Measurements from ENCODE around the gene CEACAM20. TPM values are rescaled to one million over a fixed set of nuclear protein-coding genes. Genes with fewer than 3 reads are reported as not detected.

CEACAM20 gene
- total RNA-seq, 1 experiment from 2014 or later, result not detected

DNA sequence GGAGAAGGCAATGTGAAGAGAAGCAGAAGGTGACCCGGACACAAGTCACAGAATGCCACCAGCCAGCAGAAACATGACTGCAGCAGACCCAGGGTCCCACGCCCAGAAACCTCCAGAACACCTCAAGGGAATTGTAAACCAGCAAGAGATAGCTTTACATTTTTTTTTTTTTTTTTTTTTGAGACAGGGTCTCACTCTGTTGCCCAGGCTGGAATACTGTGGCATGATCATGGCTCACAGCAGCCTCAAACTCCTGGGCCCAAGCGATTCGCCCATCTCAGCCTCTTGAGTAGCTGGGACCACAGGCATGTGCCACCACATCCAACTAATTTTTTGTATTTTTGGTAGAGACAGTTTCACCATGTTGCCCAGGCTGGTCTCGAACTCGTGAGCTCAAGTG is 10.5 kb upstream of the CEACAM20 start:
- H3K27me3 Mint-ChIP-seq (ENCODE audit: low read depth), result peaks cover 70% of the 10 kb centered on the region
- peaks cover 68% of the 10 kb centered on the region for H3K9me3 Mint-ChIP-seq
- POLR2A ChIA-PET, result no interaction called here
- no peak overlapping the region for H3K4me3 Mint-ChIP-seq
- CTCF ChIA-PET, result interaction anchor here (1.8 kb wide), 1 partner anchor 31 kb away, joined by 8 read pairs; no protein-coding TSS in a partner anchor
- TF ChIP-seq ZNF423 (CRISPR knock-in tag; IDR thresholded peaks at IDR 0.05) (no peak), ZNF219 (CRISPR knock-in tag; IDR thresholded peaks at IDR 0.05; ENCODE audit: borderline replicate concordance) (no peak), FOXJ3 (CRISPR knock-in tag; IDR thresholded peaks at IDR 0.05; ENCODE audit: borderline replicate concordance) (no peak), TCF7 (CRISPR knock-in tag; IDR thresholded peaks at IDR 0.05; ENCODE audit: low read depth) (no peak), NR3C1 (CRISPR knock-in tag; conservative IDR thresholded peaks at IDR 0.05; ENCODE audit: low read depth) (no peak)
- TF ChIP-seq, protein P1, sequence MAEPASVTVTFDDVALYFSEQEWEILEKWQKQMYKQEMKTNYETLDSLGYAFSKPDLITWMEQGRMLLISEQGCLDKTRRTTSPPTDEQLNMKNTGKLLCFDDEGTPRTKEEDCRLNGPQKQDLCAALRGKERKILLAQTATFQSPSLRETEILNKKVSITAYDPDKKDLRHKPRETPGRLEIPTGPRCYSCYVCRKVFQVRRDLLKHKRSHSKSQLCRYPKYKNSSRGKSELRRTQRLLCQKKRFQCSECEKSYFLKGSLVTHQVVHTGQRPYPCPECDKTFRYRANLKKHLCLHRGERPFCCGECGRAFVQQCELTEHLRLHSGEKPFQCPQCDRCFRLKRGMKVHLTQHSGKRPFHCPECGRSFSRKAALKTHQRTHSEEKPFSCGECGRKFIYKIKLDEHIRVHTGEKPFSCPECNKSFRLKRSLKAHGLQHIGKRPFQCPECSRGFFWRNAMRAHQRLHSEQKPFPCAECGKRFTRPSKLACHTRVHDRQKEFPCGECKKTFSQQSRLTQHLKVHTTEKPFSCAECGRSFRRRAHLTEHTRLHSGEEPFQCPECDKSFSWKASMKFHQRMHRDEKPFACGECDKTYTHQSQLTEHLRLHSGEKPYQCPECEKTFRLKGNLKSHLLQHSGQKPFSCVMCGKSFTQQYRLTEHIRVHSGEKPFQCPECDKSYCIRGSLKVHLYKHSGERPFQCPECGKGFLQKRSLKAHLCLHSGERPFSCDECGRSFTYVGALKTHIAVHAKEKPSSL (CRISPR knock-in tag; conservative IDR thresholded peaks at IDR 0.05), result no peak
- TF ChIP-seq, protein P2, sequence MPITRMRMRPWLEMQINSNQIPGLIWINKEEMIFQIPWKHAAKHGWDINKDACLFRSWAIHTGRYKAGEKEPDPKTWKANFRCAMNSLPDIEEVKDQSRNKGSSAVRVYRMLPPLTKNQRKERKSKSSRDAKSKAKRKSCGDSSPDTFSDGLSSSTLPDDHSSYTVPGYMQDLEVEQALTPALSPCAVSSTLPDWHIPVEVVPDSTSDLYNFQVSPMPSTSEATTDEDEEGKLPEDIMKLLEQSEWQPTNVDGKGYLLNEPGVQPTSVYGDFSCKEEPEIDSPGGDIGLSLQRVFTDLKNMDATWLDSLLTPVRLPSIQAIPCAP (CRISPR knock-in tag; IDR thresholded peaks at IDR 0.05), result no peak
- TF ChIP-seq, protein P3, sequence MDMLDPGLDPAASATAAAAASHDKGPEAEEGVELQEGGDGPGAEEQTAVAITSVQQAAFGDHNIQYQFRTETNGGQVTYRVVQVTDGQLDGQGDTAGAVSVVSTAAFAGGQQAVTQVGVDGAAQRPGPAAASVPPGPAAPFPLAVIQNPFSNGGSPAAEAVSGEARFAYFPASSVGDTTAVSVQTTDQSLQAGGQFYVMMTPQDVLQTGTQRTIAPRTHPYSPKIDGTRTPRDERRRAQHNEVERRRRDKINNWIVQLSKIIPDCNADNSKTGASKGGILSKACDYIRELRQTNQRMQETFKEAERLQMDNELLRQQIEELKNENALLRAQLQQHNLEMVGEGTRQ (CRISPR knock-in tag; IDR thresholded peaks at IDR 0.05), result no peak
- TF ChIP-seq, protein P4, sequence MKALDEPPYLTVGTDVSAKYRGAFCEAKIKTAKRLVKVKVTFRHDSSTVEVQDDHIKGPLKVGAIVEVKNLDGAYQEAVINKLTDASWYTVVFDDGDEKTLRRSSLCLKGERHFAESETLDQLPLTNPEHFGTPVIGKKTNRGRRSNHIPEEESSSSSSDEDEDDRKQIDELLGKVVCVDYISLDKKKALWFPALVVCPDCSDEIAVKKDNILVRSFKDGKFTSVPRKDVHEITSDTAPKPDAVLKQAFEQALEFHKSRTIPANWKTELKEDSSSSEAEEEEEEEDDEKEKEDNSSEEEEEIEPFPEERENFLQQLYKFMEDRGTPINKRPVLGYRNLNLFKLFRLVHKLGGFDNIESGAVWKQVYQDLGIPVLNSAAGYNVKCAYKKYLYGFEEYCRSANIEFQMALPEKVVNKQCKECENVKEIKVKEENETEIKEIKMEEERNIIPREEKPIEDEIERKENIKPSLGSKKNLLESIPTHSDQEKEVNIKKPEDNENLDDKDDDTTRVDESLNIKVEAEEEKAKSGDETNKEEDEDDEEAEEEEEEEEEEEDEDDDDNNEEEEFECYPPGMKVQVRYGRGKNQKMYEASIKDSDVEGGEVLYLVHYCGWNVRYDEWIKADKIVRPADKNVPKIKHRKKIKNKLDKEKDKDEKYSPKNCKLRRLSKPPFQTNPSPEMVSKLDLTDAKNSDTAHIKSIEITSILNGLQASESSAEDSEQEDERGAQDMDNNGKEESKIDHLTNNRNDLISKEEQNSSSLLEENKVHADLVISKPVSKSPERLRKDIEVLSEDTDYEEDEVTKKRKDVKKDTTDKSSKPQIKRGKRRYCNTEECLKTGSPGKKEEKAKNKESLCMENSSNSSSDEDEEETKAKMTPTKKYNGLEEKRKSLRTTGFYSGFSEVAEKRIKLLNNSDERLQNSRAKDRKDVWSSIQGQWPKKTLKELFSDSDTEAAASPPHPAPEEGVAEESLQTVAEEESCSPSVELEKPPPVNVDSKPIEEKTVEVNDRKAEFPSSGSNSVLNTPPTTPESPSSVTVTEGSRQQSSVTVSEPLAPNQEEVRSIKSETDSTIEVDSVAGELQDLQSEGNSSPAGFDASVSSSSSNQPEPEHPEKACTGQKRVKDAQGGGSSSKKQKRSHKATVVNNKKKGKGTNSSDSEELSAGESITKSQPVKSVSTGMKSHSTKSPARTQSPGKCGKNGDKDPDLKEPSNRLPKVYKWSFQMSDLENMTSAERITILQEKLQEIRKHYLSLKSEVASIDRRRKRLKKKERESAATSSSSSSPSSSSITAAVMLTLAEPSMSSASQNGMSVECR (CRISPR knock-in tag; IDR thresholded peaks at IDR 0.05; ENCODE audit: borderline replicate concordance), result no peak
- peaks cover 3% of the 10 kb centered on the region; the same call in 1 of the 2 replicates for H3K36me3 Mint-ChIP-seq
- H3K4me1 Mint-ChIP-seq, result no peaks in the 10 kb centered on the region
- DNase-seq (ENCODE audit: low spot score) (no peak), ATAC-seq (no peak)
- no peak overlapping the region for H3K27ac Mint-ChIP-seq

DNA sequence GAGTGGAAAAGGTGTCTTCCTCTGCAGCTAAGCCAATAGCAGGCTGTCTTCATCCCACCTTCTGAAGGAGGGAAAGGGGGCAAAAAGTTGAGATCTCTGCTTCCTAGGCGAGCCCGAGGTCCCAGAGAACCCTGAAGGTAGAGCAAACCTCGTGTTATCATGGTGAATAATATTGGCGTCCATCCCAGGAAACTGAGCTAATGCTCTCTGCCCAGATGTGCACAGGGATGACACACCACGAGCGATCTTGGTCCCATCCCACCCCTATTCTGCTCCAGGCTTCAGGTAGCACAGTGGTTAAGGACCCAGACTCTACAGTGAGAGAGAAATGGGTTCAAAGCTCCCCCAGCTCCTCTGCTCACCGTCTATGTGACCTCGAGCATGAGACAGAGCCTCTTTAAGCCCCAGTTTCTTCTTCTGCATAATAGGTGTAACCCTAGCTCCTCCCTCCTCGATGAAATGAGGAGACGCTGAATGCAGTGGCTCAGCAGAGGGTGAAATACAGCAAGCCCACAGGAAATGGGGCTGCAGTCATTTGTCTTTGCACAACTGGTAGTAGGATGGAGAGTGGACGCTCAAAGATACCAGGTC is 9.9 kb upstream of the CEACAM20 start:
- DNase-seq (ENCODE audit: low spot score), result no peak
- CTCF ChIA-PET, result interaction anchor here (1.8 kb wide), 1 partner anchor 32 kb away, joined by 8 read pairs; no protein-coding TSS in a partner anchor
- POLR2A ChIA-PET, result no interaction called here
- Mint-ChIP-seq H3K9me3 (peaks cover 64% of the 10 kb centered on the region), H3K27me3 (ENCODE audit: low read depth) (peaks cover 73% of the 10 kb centered on the region), H3K36me3 (peaks cover 3% of the 10 kb centered on the region; the same call in 1 of the 2 replicates), H3K27ac (no peak overlapping the region), H3K4me3 (no peak overlapping the region), H3K4me1 (no peaks in the 10 kb centered on the region)
- no peak for ATAC-seq
- no peak for TF ChIP-seq ZNF317 (CRISPR knock-in tag; IDR thresholded peaks at IDR 0.05; ENCODE audit: borderline replicate concordance, low read depth)
- no peak for TF ChIP-seq ZNF219 (CRISPR knock-in tag; IDR thresholded peaks at IDR 0.05; ENCODE audit: borderline replicate concordance)
- no peak for TF ChIP-seq PRRX2 (CRISPR knock-in tag; IDR thresholded peaks at IDR 0.05)
- no peak for TF ChIP-seq ZNF423 (CRISPR knock-in tag; IDR thresholded peaks at IDR 0.05)
- TF ChIP-seq, protein P5, sequence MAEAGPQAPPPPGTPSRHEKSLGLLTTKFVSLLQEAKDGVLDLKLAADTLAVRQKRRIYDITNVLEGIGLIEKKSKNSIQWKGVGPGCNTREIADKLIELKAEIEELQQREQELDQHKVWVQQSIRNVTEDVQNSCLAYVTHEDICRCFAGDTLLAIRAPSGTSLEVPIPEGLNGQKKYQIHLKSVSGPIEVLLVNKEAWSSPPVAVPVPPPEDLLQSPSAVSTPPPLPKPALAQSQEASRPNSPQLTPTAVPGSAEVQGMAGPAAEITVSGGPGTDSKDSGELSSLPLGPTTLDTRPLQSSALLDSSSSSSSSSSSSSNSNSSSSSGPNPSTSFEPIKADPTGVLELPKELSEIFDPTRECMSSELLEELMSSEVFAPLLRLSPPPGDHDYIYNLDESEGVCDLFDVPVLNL (CRISPR knock-in tag; IDR thresholded peaks at IDR 0.05; ENCODE audit: borderline replicate concordance, low read depth), result no peak
- TF ChIP-seq, protein P4 (CRISPR knock-in tag; IDR thresholded peaks at IDR 0.05; ENCODE audit: borderline replicate concordance), result no peak
- no peak for TF ChIP-seq TEAD4 (CRISPR knock-in tag; IDR thresholded peaks at IDR 0.05)
- TF ChIP-seq, protein P3 (CRISPR knock-in tag; IDR thresholded peaks at IDR 0.05), result no peak
- no peak for TF ChIP-seq ATF1 (CRISPR knock-in tag; IDR thresholded peaks at IDR 0.05)
- TF ChIP-seq ZNF416 (CRISPR knock-in tag; IDR thresholded peaks at IDR 0.05), result no peak
